Activated CD4-positive, alpha-beta T cell treated with anti-CD3 and anti-CD28 coated beads for 36 hours (primary cell): ENCODE data around the gene PRDM15. TPM values are rescaled to one million over a fixed set of nuclear protein-coding genes. Genes with fewer than 3 reads are reported as not detected.

Source experiments
- ATAC-seq: fragments of 200-7000 bp; cut with Tn5 transposase; one replicate; pipeline ENCODE4 v1.10.0; 2021; ENCODE audit warnings: mild to moderate bottlenecking, moderate library complexity
- CTCF ChIA-PET: fragments of 350-600 bp; sonication (Branson Sonifier 250); formaldehyde crosslinking; loops from one replicate; lab custom pipeline; 2021; ENCODE audit warnings: antibody characterized with exemption; lab: Charles Lee
- POLR2A ChIA-PET: fragments of 350-600 bp; sonication (Branson Sonifier 250); formaldehyde crosslinking; loops from one replicate; lab custom pipeline; 2021; ENCODE audit warnings: antibody characterized with exemption, inconsistent platforms; lab: Charles Lee
- DNase-seq: peaks from one replicate; pipeline ENCODE4 v3.0.0-alpha.2; 2020
- H3K27ac Mint-ChIP-seq: one replicate; pipeline ENCODE4 v1.8.0; 2021; ENCODE audit warnings: mixed read lengths
- H3K27me3 Mint-ChIP-seq: one replicate; pipeline ENCODE4 v1.8.0; 2021; ENCODE audit warnings: mixed read lengths
- H3K36me3 Mint-ChIP-seq: one replicate; pipeline ENCODE4 v1.8.0; 2021; ENCODE audit warnings: low read depth, mixed read lengths
- H3K4me1 Mint-ChIP-seq: one replicate; pipeline ENCODE4 v1.8.0; 2021; ENCODE audit warnings: mixed read lengths
- H3K4me3 Mint-ChIP-seq: one replicate; pipeline ENCODE4 v1.8.0; 2021; ENCODE audit warnings: mild to moderate bottlenecking, moderate library complexity, mixed read lengths
- H3K9me3 Mint-ChIP-seq: one replicate; pipeline ENCODE4 v1.8.0; 2021; ENCODE audit warnings: low read depth, mixed read lengths
- intact Hi-C, 2 experiments: fragments of 100-400 bp; cut with DNase I in 1 of 2; cut with micrococcal nuclease in 1 of 2; formaldehyde crosslinking; loops; one replicate each; pipeline versions ENCODE4 v1.14.2 to v1.15.1; 2022 to 2024; cut with DNase I, micrococcal nuclease
- total RNA-seq, 2 experiments: library from RNA; stranded (reverse); gene quantifications; one replicate each; pipeline ENCODE4 v1.2.3, GENCODE V29; 2021

The PRDM15 gene
- total RNA-seq, 2 experiments from 2014 or later: 11.8 to 13.0 TPM

DNA sequence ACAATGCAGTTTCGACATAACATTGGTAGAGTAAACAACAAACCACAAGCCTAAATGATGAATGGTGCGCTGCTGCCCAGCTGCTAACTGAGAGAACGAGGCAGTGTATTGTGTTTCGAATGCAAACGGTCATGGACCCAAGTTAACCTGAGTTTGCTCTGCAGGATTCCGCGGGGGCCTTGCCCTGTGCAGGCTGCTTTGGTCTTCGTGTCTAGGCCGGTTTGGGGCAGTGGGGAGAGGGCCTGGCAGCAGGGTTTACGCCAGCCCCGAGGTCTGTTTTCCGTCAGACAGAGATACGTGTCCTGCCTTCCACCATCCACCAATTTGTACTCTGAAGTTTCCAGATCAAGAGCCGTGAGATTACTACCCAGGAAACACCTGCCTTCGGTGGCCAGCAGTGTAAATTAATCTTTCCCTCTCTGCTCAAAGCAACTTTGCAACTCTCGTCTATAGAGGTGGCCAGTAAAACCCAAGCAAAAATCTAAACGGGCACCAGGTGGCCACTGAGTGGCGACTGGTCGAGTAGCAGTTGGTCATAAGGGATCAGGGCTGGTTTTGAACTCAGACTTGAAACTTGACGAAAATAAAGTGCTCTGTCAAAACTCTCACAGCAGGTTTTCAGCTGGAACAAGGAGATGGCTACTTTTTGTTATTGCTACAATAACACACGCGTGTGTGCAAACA lies 6.3 kb upstream of the PRDM15 start:
- no peaks in the 10 kb centered on the region for H3K4me1 Mint-ChIP-seq
- H3K9me3 Mint-ChIP-seq: no peaks in the 10 kb centered on the region
- H3K4me3 Mint-ChIP-seq: no peak overlapping the region
- H3K27me3 Mint-ChIP-seq: no peaks in the 10 kb centered on the region
- ChIA-PET POLR2A (no interaction called here), CTCF (no interaction called here)
- intact Hi-C loops: no loop called here
- DNase-seq: no peak
- ATAC-seq: no peak
- H3K36me3 Mint-ChIP-seq: no peaks in the 10 kb centered on the region
- H3K27ac Mint-ChIP-seq: no peak overlapping the region

DNA sequence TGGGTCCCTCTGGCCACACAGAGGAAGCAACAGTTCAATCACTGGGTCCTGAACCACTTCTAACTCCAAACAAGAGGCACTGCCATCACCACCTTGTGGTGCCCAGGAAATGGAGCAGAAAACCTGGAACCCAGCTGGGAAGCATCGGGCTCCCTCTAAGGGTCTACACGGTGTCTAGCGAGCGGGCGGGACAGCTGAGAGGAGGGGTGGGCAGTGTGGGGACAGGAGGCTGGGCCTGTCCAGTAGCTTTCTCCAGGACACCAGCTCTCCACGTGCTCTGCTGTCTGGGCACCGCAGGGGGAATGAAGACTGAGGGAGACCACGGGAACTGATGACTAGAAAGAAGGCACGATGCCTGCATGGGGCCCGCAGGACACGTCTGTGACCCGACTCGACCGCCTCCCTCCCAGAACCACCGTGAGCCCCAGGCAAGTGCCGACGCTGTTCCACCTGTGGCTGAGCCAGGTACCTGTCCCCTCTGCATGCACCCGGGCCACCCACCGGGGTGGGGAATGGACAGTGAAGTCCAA lies 5.4 kb upstream of the PRDM15 start:
- H3K36me3 Mint-ChIP-seq: no peaks in the 10 kb centered on the region
- H3K27me3 Mint-ChIP-seq: no peaks in the 10 kb centered on the region
- intact Hi-C loops: no loop called here
- ATAC-seq (no peak), DNase-seq (no peak)
- H3K27ac Mint-ChIP-seq: no peak overlapping the region
- H3K4me1 Mint-ChIP-seq: no peaks in the 10 kb centered on the region
- H3K4me3 Mint-ChIP-seq: no peak overlapping the region
- CTCF ChIA-PET: interaction anchor here (0.7 kb wide), 1 partner anchor 39 kb away, joined by 3 read pairs; no protein-coding TSS in a partner anchor
- no peaks in the 10 kb centered on the region for H3K9me3 Mint-ChIP-seq
- POLR2A ChIA-PET: no interaction called here

DNA sequence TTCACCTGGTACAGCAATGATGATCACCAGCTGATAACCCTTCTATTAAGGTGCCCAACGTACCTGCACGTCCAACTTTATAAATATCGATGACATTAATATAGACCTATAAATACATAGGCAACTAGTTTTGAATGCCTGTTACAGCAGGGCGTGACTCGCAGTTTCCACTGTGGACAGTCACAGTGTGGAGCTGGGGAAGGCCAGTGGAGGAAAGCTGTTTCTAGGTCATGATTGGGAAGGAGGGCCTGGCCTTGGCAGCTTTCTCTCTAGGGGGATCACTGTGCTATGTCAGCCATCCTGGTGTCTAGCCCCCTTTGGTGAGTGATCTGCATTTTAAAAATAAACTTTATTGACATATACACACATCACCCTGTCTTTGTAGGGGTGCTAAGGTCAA lies 4.4 kb upstream of the PRDM15 start:
- POLR2A ChIA-PET: interaction anchor here (0.6 kb wide), 1 partner anchor 238 kb away, joined by 3 read pairs; no protein-coding TSS in a partner anchor
- no peaks in the 10 kb centered on the region for H3K27me3 Mint-ChIP-seq
- no peak overlapping the region for H3K4me3 Mint-ChIP-seq
- H3K9me3 Mint-ChIP-seq: no peaks in the 10 kb centered on the region
- no peaks in the 10 kb centered on the region for H3K36me3 Mint-ChIP-seq
- CTCF ChIA-PET: interaction anchor here (0.6 to 0.9 kb wide), 2 partner anchors 225 to 350 kb away, joined by 3 read pairs; no protein-coding TSS in a partner anchor
- H3K4me1 Mint-ChIP-seq: no peaks in the 10 kb centered on the region
- H3K27ac Mint-ChIP-seq: no peak overlapping the region
- intact Hi-C loops: no loop called here
- ATAC-seq (no peak), DNase-seq (peak; percentile 29)

GRCh38 chr21:41881051-41881450 lies 1.9 kb upstream of the PRDM15 start:
- H3K27me3 Mint-ChIP-seq: no peaks in the 10 kb centered on the region
- H3K4me3 Mint-ChIP-seq: no peak overlapping the region
- ATAC-seq: no peak
- H3K9me3 Mint-ChIP-seq: no peaks in the 10 kb centered on the region
- H3K4me1 Mint-ChIP-seq: peaks cover 16% of the 10 kb centered on the region
- peak overlapping the region; percentile 6 for H3K27ac Mint-ChIP-seq
- ChIA-PET POLR2A (no interaction called here), CTCF (no interaction called here)
- no peak for DNase-seq
- intact Hi-C loops: no loop called here
- peaks cover 5% of the 10 kb centered on the region for H3K36me3 Mint-ChIP-seq

- peak overlapping the region; percentile 79 for H3K4me3 Mint-ChIP-seq
- DNase-seq (no peak), ATAC-seq (no peak)
- ChIA-PET POLR2A (interaction anchor here (0.7 to 1.1 kb wide), 3 partner anchors 19 to 228 kb away, joined by 3 to 4 read pairs (median 4); no protein-coding TSS in a partner anchor), CTCF (interaction anchor here (0.7 to 4.6 kb wide), 8 partner anchors 19 to 436 kb away, joined by 3 to 20 read pairs (median 4); no protein-coding TSS in a partner anchor)
- intact Hi-C loops: no loop called here
- no peak overlapping the region for H3K27ac Mint-ChIP-seq
- H3K4me1 Mint-ChIP-seq: peaks cover 18% of the 10 kb centered on the region
- H3K36me3 Mint-ChIP-seq: peaks cover 5% of the 10 kb centered on the region
- H3K27me3 Mint-ChIP-seq: no peaks in the 10 kb centered on the region
- H3K9me3 Mint-ChIP-seq: no peaks in the 10 kb centered on the region
Measured at GRCh38 chr21:41880153-41880552, 1.0 kb upstream of the PRDM15 start.

DNA sequence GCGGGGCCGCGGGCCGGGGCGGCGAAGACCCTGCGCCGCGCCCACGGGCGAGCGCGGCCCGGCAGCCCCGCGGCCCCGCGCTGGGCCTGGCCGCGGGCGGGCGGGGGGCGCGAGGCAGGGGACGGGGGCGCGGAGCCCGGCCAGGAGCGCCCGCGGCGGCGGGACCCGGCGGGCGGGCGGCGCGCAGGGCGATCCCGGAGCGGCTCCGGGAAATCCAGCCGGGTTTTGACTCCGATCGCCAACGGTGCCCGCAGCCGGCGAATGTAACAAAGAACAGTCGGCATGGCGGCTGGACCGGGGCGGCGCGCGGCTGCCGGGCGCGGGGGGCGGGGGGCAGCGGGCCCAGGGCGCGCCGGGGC lies 334 bp downstream of the PRDM15 start:
- Mint-ChIP-seq H3K9me3 (no peaks in the 10 kb centered on the region), H3K4me1 (peaks cover 20% of the 10 kb centered on the region), H3K36me3 (peaks cover 8% of the 10 kb centered on the region), H3K27me3 (no peaks in the 10 kb centered on the region), H3K27ac (no peak overlapping the region), H3K4me3 (peak overlapping the region; percentile 79)
- peak; percentile 74 for ATAC-seq
- intact Hi-C loops: loop anchor here (1.0 to 5.0 kb wide), 11 partner anchors 22 to 517 kb away; partner anchors contain the start of genes MX1 (in 1 of the 2), MX2 (in 1 of the 2), RIPK4 (in 1 of the 2) and ZBTB21 (in 1 of the 2)
- DNase-seq: peak; percentile 89
- ChIA-PET POLR2A (interaction anchor here (1.1 to 1.4 kb wide), 2 partner anchors 44 to 124 kb away, joined by 3 to 5 read pairs; no protein-coding TSS in a partner anchor), CTCF (interaction anchor here (4.6 kb wide), 1 partner anchor 229 kb away, joined by 20 read pairs; no protein-coding TSS in a partner anchor)

GRCh38 chr21:41877901-41878830 lies 978 bp downstream of the PRDM15 start:
- DNase-seq (peak; percentile 42), ATAC-seq (peak; percentile 24)
- no peaks in the 10 kb centered on the region for H3K9me3 Mint-ChIP-seq
- ChIA-PET POLR2A (interaction anchor here (1.0 to 1.4 kb wide), 3 partner anchors 47 to 130 kb away, joined by 3 to 9 read pairs (median 5); no protein-coding TSS in a partner anchor), CTCF (interaction anchor here (0.7 to 4.6 kb wide), 6 partner anchors 18 to 240 kb away, joined by 3 to 20 read pairs (median 4); no protein-coding TSS in a partner anchor)
- H3K4me1 Mint-ChIP-seq: peaks cover 23% of the 10 kb centered on the region
- intact Hi-C loops: loop anchor here (5.0 kb wide), 5 partner anchors 111 to 516 kb away; partner anchors contain the start of genes MX2 (in 1 of the 2) and RIPK4 (in 1 of the 2)
- H3K27ac Mint-ChIP-seq: peak overlapping the region; percentile 89
- no peaks in the 10 kb centered on the region for H3K27me3 Mint-ChIP-seq
- peak overlapping the region; percentile 79 for H3K4me3 Mint-ChIP-seq
- peaks cover 12% of the 10 kb centered on the region for H3K36me3 Mint-ChIP-seq

DNA sequence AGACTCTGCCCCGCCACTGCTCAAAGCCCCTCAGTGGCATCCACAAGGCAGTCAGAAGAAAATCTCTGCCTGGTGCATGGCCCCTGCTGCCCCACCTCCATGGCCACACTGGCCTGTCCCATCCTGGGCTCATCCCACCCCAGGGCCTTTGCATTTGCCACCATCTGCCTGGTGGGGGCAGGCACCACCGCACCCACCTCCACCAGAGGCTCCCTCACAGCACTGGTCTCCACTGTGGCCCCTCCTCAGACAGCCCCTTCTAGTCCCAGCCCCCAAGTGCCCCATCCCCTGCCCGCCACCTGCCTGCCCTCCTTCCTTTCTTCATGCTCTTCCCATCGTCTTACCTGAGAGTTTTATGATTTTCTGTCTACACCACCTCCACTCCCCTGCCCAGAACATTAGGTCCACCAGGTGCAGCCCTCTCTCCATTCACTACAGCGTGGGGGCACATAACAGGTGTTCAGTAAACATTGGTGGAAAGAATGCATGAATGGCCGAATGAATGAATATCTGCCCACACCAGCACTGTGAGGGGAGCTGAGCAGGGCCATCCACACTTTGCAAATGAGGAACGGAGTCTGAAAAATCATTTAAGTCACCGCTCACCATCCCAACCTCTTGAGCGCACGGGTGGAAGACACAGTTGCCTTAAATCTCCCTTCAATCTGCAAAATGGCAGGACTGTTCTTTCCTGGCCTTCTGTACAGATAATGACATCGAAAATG lies 2.1 kb downstream of the PRDM15 start:
- no peaks in the 10 kb centered on the region for H3K27me3 Mint-ChIP-seq
- H3K4me3 Mint-ChIP-seq: peak overlapping the region; percentile 79
- DNase-seq: peak; percentile 25
- no peak overlapping the region for H3K27ac Mint-ChIP-seq
- H3K36me3 Mint-ChIP-seq: peaks cover 12% of the 10 kb centered on the region
- H3K4me1 Mint-ChIP-seq: peaks cover 23% of the 10 kb centered on the region
- ATAC-seq: no peak
- POLR2A ChIA-PET: interaction anchor here (1.0 to 1.4 kb wide), 3 partner anchors 49 to 131 kb away, joined by 3 to 9 read pairs (median 5); no protein-coding TSS in a partner anchor
- CTCF ChIA-PET: interaction anchor here (0.7 to 4.6 kb wide), 5 partner anchors 110 to 241 kb away, joined by 3 to 20 read pairs (median 3); no protein-coding TSS in a partner anchor
- no peaks in the 10 kb centered on the region for H3K9me3 Mint-ChIP-seq
- intact Hi-C loops: loop anchor here (5.0 kb wide), 5 partner anchors 110 to 515 kb away; partner anchors contain the start of genes MX2 (in 1 of the 2) and RIPK4 (in 1 of the 2)

- no peak for DNase-seq
- intact Hi-C loops: loop anchor here (5.0 kb wide), 5 partner anchors 109 to 514 kb away; partner anchors contain the start of genes MX2 (in 1 of the 2) and RIPK4 (in 1 of the 2)
- ChIA-PET CTCF (interaction anchor here (0.6 to 4.6 kb wide), 2 partner anchors 232 to 253 kb away, joined by 3 to 20 read pairs; no protein-coding TSS in a partner anchor), POLR2A (interaction anchor here (0.6 kb wide), 1 partner anchor 216 kb away, joined by 3 read pairs; no protein-coding TSS in a partner anchor)
- no peak overlapping the region for H3K27ac Mint-ChIP-seq
- H3K9me3 Mint-ChIP-seq: no peaks in the 10 kb centered on the region
- no peak for ATAC-seq
- peaks cover 23% of the 10 kb centered on the region for H3K4me1 Mint-ChIP-seq
- no peaks in the 10 kb centered on the region for H3K27me3 Mint-ChIP-seq
- no peak overlapping the region for H3K4me3 Mint-ChIP-seq
- peaks cover 12% of the 10 kb centered on the region for H3K36me3 Mint-ChIP-seq
Measured at GRCh38 chr21:41876396-41876795, 2.7 kb downstream of the PRDM15 start.

DNA sequence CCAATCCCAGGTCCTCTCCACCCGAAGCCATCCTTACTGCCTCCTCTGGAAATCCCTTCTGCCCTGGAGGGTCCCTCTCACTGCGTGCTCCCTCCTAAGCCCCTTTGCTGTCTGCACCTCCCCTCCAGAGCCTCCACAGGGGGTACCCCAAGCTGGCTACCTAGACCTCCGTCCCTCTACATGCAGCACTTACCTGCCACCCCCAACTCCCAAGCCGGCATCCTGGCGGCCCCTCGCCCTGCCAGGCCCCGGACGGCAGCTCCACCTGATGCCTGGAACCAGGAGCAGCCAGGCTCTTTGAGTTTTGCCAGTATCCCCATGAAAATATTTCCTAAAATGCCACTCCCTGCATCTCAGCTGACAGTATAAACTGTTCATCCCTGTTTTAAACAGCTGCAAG lies 4.1 kb downstream of the PRDM15 start:
- Mint-ChIP-seq H3K36me3 (peaks cover 12% of the 10 kb centered on the region), H3K27ac (no peak overlapping the region), H3K4me3 (no peak overlapping the region), H3K9me3 (no peaks in the 10 kb centered on the region), H3K27me3 (no peaks in the 10 kb centered on the region), H3K4me1 (peaks cover 23% of the 10 kb centered on the region)
- ATAC-seq (no peak), DNase-seq (no peak)
- intact Hi-C loops: loop anchor here (5.0 kb wide), 5 partner anchors 108 to 513 kb away; partner anchors contain the start of genes MX2 (in 1 of the 2) and RIPK4 (in 1 of the 2)
- ChIA-PET CTCF (no interaction called here), POLR2A (no interaction called here)
